Thyroid gland (tissue), 4 donors: ENCODE data around the gene MTA1.

Experiments used
- POLR2A ChIP-seq, 2 donors: fragments of 450-650 bp; IDR thresholded peaks; one replicate each; pipeline ENCODE4 v1.6.1; 2017; ENCODE audit warnings: antibody characterized with exemption in 2 of 2, mild to moderate bottlenecking in 2 of 2, moderate library complexity in 1 of 2
- TF ChIP-seq, protein P1 (sequence below), 6 experiments: fragments of 200-600 bp in 3 of 6; fragments of 450-650 bp in 3 of 6; sonication (generic) in 3 of 6; IDR thresholded peaks; one replicate each; pipeline ENCODE4 v1.5.1; 2016 to 2019; ENCODE audit warnings: antibody characterized with exemption in 6 of 6, mild to moderate bottlenecking in 2 of 6, inconsistent platforms in 1 of 6, moderate library complexity in 1 of 6

GRCh38 chr14:105484069-105484996 is 64.7 kb downstream of the MTA1 start:
- TF ChIP-seq POLR2A (IDR thresholded peaks at IDR 0.05), result no peak
- TF ChIP-seq, protein P1, sequence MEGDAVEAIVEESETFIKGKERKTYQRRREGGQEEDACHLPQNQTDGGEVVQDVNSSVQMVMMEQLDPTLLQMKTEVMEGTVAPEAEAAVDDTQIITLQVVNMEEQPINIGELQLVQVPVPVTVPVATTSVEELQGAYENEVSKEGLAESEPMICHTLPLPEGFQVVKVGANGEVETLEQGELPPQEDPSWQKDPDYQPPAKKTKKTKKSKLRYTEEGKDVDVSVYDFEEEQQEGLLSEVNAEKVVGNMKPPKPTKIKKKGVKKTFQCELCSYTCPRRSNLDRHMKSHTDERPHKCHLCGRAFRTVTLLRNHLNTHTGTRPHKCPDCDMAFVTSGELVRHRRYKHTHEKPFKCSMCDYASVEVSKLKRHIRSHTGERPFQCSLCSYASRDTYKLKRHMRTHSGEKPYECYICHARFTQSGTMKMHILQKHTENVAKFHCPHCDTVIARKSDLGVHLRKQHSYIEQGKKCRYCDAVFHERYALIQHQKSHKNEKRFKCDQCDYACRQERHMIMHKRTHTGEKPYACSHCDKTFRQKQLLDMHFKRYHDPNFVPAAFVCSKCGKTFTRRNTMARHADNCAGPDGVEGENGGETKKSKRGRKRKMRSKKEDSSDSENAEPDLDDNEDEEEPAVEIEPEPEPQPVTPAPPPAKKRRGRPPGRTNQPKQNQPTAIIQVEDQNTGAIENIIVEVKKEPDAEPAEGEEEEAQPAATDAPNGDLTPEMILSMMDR (IDR thresholded peaks at IDR 0.05), result no peak
